A375 (cell line): ENCODE data around the gene ZNF107. TPM values are rescaled to one million over a fixed set of nuclear protein-coding genes. Genes with fewer than 3 reads are reported as not detected.

Experiments
- small RNA-seq: library from RNA; depleted of rRNA; stranded (forward); fragments of <200 nt; gene quantifications from one replicate; pipeline ENCODE3, GENCODE V24; 2014
- total RNA-seq: library from RNA; depleted of rRNA; stranded (reverse); fragments of >200 nt; shearing (Covaris generic); gene quantifications from 2 replicates; pipeline ENCODE4 v1.2.3, GENCODE V29; 2014; rRNA removed

Gene ZNF107
- 4.1 and 5.1 TPM in 2 replicates for total RNA-seq

DNA sequence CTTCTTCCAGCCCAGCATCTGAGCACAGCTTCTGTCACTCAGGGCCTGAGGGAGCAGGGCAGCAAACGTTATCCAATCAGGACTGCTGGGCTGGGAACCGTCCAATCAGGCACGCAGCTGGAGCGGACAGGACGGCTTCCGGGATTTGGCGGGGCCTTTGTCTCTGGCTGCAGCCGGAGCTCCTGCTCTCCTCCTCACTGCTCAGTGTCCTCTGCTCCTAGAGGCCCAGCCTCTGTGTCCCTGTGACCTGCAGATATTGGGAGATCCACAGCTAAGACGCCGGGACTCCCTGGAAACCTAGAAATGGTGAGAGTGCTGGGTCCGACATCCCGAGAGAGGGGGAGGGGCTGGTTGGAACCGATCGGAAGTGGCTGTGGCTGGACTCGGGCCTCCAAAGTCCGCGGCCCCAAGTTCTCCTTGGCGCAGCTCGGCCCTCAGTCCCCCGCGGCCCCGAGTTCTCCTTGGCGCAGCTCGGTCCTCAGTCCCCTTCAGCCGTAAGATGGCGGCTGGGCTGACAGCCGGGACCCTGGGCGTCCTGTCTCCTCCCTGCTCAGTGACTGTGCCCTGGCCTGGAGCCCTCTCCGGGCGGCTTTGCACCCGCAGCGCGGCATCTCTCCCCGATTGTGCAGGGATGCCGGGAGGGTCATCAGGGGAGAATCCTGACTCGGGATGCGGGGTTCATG is at the start of gene ZNF107:
ZNF107 (plus strand) TSS at position 154 of the 683 bp plus-strand sequence; CDS start at position 304, 150 bp downstream.

Small RNAs within 50 kb of the gene (small RNA-seq; reads per million reads assigned to genes)
- gene MIR6839 = not detected

Other genes starting within 250 kb of the ZNF107 start
- 7.8 and 8.2 TPM in 2 replicates for gene ZNF680, start 103.1 kb upstream of the ZNF107 start, total RNA-seq
- 5.0 and 9.0 TPM in 2 replicates for gene ZNF138, start 128.3 kb downstream of the ZNF107 start, total RNA-seq
- gene ZNF273, start 237.1 kb downstream of the ZNF107 start, total RNA-seq = 3.0 and 4.5 TPM in 2 replicates